GM12878 (cell line): Measurements from ENCODE around the gene ILF2. TPM values are rescaled to one million over a fixed set of nuclear protein-coding genes. Genes with fewer than 3 reads are reported as not detected.

Experiments used
- ATAC-seq: fragments of 200-7000 bp; cut with Tn5 transposase; 3 replicates; pipeline ENCODE4 v1.9.1; 2020; ENCODE audit warnings: mild to moderate bottlenecking, moderate library complexity
- BruUV-seq: library from RNA; stranded (reverse); fragments of 400-500 nt; replicated peaks from 2 replicates; lab custom pipeline; 2021; lab: Mats Ljungman, UMichigan
- CTCF ChIA-PET: fragments of 300-600 bp; sonication (Branson Sonifier 250); formaldehyde crosslinking; extraction: SDS; loops from one replicate; lab custom pipeline; 2021; ENCODE audit warnings: inconsistent platforms; lab: Yijun Ruan, JAX
- POLR2A ChIA-PET: fragments of 350-600 bp; formaldehyde crosslinking; extraction: SDS; loops from one replicate; lab custom pipeline; 2021; ENCODE audit warnings: inconsistent platforms; lab: Charles Lee
- RAD21 ChIA-PET: fragments of 300-600 bp; sonication (Branson Sonifier 250); formaldehyde crosslinking; loops from one replicate; lab custom pipeline; 2023; ENCODE audit warnings: antibody characterized with exemption; ENCODE audit not compliant: unreplicated experiment; lab: Charles Lee
- SMC1A ChIA-PET: fragments of 300-600 bp; sonication (Branson Sonifier 250); formaldehyde crosslinking; loops from one replicate; lab custom pipeline; 2023; ENCODE audit not compliant: unreplicated experiment, uncharacterized antibody; lab: Charles Lee
- DNase-seq: peaks from one replicate; pipeline ENCODE4 v3.0.0-alpha.2; 2011; ENCODE audit warnings: low read depth, low spot score
- FAIRE-seq: peaks from 3 replicates; lab custom pipeline; 2011; peaks lifted over from hg19 to GRCh38; lab: Jason Lieb, UNC
- H2AFZ ChIP-seq: 2 replicates; pipeline ENCODE4 v1.6.0; 2011; ENCODE audit warnings: low read depth, low read length, control low read depth; ENCODE audit not compliant: control insufficient read depth
- H3K27ac ChIP-seq: 2 replicates; pipeline ENCODE4 v1.5.1; 2011; ENCODE audit warnings: control low read depth; ENCODE audit not compliant: control insufficient read depth, insufficient read depth
- H3K27me3 ChIP-seq, 2 experiments: replicated peaks in 1 of 2; 2 replicates each; pipeline versions ENCODE4 v1.6.0 to v1.6.1; 2011; ENCODE audit warnings: low read length in 1 of 2; ENCODE audit not compliant: control insufficient read depth in 2 of 2, insufficient read depth in 2 of 2
- H3K36me3 ChIP-seq, 2 experiments: 2 replicates each; pipeline ENCODE4 v1.5.1; 2011; ENCODE audit warnings: low read length in 1 of 2; ENCODE audit not compliant: control insufficient read depth in 2 of 2, insufficient read depth in 2 of 2
- H3K4me1 ChIP-seq: 2 replicates; pipeline ENCODE4 v1.6.1; 2011; ENCODE audit warnings: mild to moderate bottlenecking, low read length, moderate library complexity, mixed read lengths; ENCODE audit not compliant: control insufficient read depth, insufficient read depth
- H3K4me2 ChIP-seq: 2 replicates; pipeline ENCODE4 v1.6.0; 2011; ENCODE audit warnings: control low read depth; ENCODE audit not compliant: control insufficient read depth, insufficient read depth
- H3K4me3 ChIP-seq: fragments of 200-600 bp; sonication (generic); 2 replicates; pipeline ENCODE4 v1.5.1; 2016
- H3K79me2 ChIP-seq: 2 replicates; pipeline ENCODE4 v1.6.0; 2011; ENCODE audit warnings: low read length; ENCODE audit not compliant: control insufficient read depth, insufficient read depth
- H3K9ac ChIP-seq: 2 replicates; pipeline ENCODE4 v1.8.0; 2011; ENCODE audit warnings: low read length, control low read depth, mixed read lengths; ENCODE audit not compliant: control insufficient read depth, insufficient read depth
- H3K9me3 ChIP-seq: replicated peaks from 3 replicates; pipeline ENCODE4 v1.5.1; 2011; ENCODE audit warnings: mild to moderate bottlenecking, low read length; ENCODE audit not compliant: control insufficient read depth, insufficient read depth
- H4K20me1 ChIP-seq: 2 replicates; pipeline ENCODE4 v1.6.0; 2011; ENCODE audit not compliant: control insufficient read depth, insufficient read depth
- E2F8 ChIP-seq: fragments of 450-650 bp; IDR thresholded peaks from 2 replicates; pipeline ENCODE4 v1.6.1; 2018; ENCODE audit warnings: mild to moderate bottlenecking, low read depth, moderate library complexity; ENCODE audit not compliant: partially characterized antibody
- IKZF1 ChIP-seq: fragments of 450-650 bp; conservative IDR thresholded peaks from 2 replicates; pipeline ENCODE4 v1.6.1; 2017; ENCODE audit warnings: antibody characterized with exemption, mild to moderate bottlenecking
- MEF2A ChIP-seq: IDR thresholded peaks from 2 replicates; pipeline ENCODE4 v1.6.1; 2011; ENCODE audit warnings: low read depth, mild to moderate bottlenecking, low read length, moderate library complexity; ENCODE audit not compliant: insufficient read depth
- PAX5 ChIP-seq: IDR thresholded peaks from 2 replicates; pipeline ENCODE4 v1.6.1; 2011; ENCODE audit warnings: low read depth, low read length, borderline replicate concordance
- PRDM15 ChIP-seq: fragments of 450-650 bp; formaldehyde crosslinking; IDR thresholded peaks from 2 replicates; pipeline ENCODE4 v1.4.0; 2020; ENCODE audit warnings: mild to moderate bottlenecking, moderate library complexity
- RCOR1 ChIP-seq: conservative IDR thresholded peaks from 2 replicates; pipeline ENCODE4 v1.6.1; 2012; ENCODE audit warnings: low read depth, low read length, improper control_type of control experiment
- SRF ChIP-seq, 2 experiments: IDR thresholded peaks; 2 replicates each; pipeline ENCODE4 v1.6.1; 2011; ENCODE audit warnings: low read depth in 2 of 2, low read length in 2 of 2, mild to moderate bottlenecking in 1 of 2, moderate library complexity in 1 of 2
- TCF12 ChIP-seq: IDR thresholded peaks from 2 replicates; pipeline ENCODE4 v1.6.1; 2011; ENCODE audit warnings: low read depth, mild to moderate bottlenecking, low read length
- ZBED1 ChIP-seq: IDR thresholded peaks from 2 replicates; pipeline ENCODE4 v1.6.1; 2016; ENCODE audit warnings: borderline replicate concordance
- ZNF207 ChIP-seq: fragments of 450-650 bp; IDR thresholded peaks from 2 replicates; pipeline ENCODE4 v1.6.1; 2014; ENCODE audit warnings: antibody characterized with exemption, mild to moderate bottlenecking, borderline replicate concordance
- ZNF592 ChIP-seq: fragments of 450-650 bp; IDR thresholded peaks from 2 replicates; pipeline ENCODE4 v1.6.1; 2017; ENCODE audit warnings: mild to moderate bottlenecking, moderate library complexity
- WGBS: methylation state at CpG from one replicate; pipeline ENCODE4 v1.1.6; 2016; ENCODE audit warnings: low lambda C conversion rate; ENCODE audit not compliant: insufficient replicate concordance, insufficient coverage; ENCODE audit errors: missing lambda C conversion rate; 5-methylcytosine and 5-hydroxymethylcytosine counted together
- in situ Hi-C: fragments of 300-500 bp; cut with MboI; formaldehyde crosslinking; loops from 9 replicates; pipeline ENCODE4 v1.14.3; 2018; ENCODE audit warnings: mixed read lengths
- intact Hi-C: fragments of 100-400 bp; cut with micrococcal nuclease; formaldehyde crosslinking; loops from one replicate; pipeline ENCODE4 v1.14.2; 2022; ENCODE audit not compliant: unreplicated experiment
- polyA plus RNA-seq, 11 experiments: library from polyadenylated mRNA; depleted of rRNA in 4 of 11; unstranded in 6 of 11; stranded (reverse) in 5 of 11; fragments of >200 nt; fragmentation: Nextera tagmentation in 4 of 11; fragmentation: Illumina TruSeq in 1 of 11; extraction: Ambion mirVana in 4 of 11; extraction: Trizol in 1 of 11; gene quantifications; 1 replicate in 1 of 11; 2 replicates in 10 of 11; pipeline versions ENCODE4 v1.2.1 to v1.2.3, GENCODE V29; 2011 to 2016; ENCODE audit warnings: inconsistent platforms in 2 of 11, missing spikeins in 2 of 11, low read depth in 1 of 11
- total RNA-seq, 4 experiments: library from RNA; depleted of rRNA in 3 of 4; stranded (reverse); fragments of >200 nt in 3 of 4; fragmentation: Illumina TruSeq in 1 of 4; extraction: Trizol in 1 of 4; gene quantifications; 2 replicates each; pipeline versions ENCODE4 v1.2.1 to v1.2.3, GENCODE V29; 2013 to 2021

ILF2 gene
- total and polyA plus RNA-seq, 10 of the 15 experiments (the other 5 are each of a cell fraction or from before 2014, with no cell fraction given): 261 to 520 (median 449) TPM

- no peak for FAIRE-seq
- ChIA-PET SMC1A (no interaction called here), RAD21 (no interaction called here), POLR2A (interaction anchor here (1.4 kb wide), 1 partner anchor 12 kb away, joined by 3 read pairs; no protein-coding TSS in a partner anchor), CTCF (interaction anchor here (0.7 to 7.8 kb wide), 4 partner anchors 13 to 78 kb away, joined by 3 to 66 read pairs (median 4); partner anchors contain the start of genes S100A1 and S100A13)
- peaks cover 14% of the 10 kb centered on the region for H3K4me1 ChIP-seq
- no peaks in the 10 kb centered on the region for H3K79me2 ChIP-seq
- H3K9ac ChIP-seq: no peak overlapping the region
- H2AFZ ChIP-seq: no peak overlapping the region
- intact Hi-C loops (no loop called here), in situ Hi-C loops (no loop called here)
- 34% methylated on average over 11 of the region's 11 CpGs for WGBS
- BruUV-seq: no TSS peak
- no peak overlapping the region for H3K27ac ChIP-seq
- H3K4me3 ChIP-seq: no peak overlapping the region
- no peak for DNase-seq
- no peak for ATAC-seq
- H4K20me1 ChIP-seq: no peaks in the 10 kb centered on the region
- no peaks in the 10 kb centered on the region for H3K36me3 ChIP-seq
- no peaks in the 10 kb centered on the region for H3K9me3 ChIP-seq
- H3K4me2 ChIP-seq: no peak overlapping the region
- no peaks in the 10 kb centered on the region for H3K27me3 ChIP-seq
- TF ChIP-seq MEF2A: no peak
- TF ChIP-seq RCOR1: no peak
- no peak for TF ChIP-seq IKZF1
- no peak for TF ChIP-seq SRF (IDR thresholded peaks at IDR 0.05; ENCODE audit: low read depth in 2 of 2, low read length in 2 of 2)
- no peak for TF ChIP-seq ZBED1
- no peak for TF ChIP-seq ZNF592
- TF ChIP-seq PRDM15: no peak
- TF ChIP-seq E2F8: no peak
- TF ChIP-seq PAX5: no peak
- no peak for TF ChIP-seq TCF12
- no peak for TF ChIP-seq ZNF207
Observed at GRCh38 chr1:153612111-153612754, 58.6 kb downstream of the ILF2 start.
